SK-N-MC (cell line): ENCODE results near the gene CHN1.

Source experiments
- DNase-seq: peaks from one replicate; pipeline ENCODE4 v3.0.0-alpha.2; 2011; ENCODE audit warnings: low read depth, low spot score
- H3K27ac ChIP-seq: fragments of 200-600 bp; sonication (generic); 2 replicates; pipeline ENCODE4 v1.5.1; 2016; ENCODE audit warnings: mixed run types
- H3K36me3 ChIP-seq: fragments of 200-600 bp; sonication (generic); 2 replicates; pipeline ENCODE4 v1.6.1; 2017; ENCODE audit warnings: antibody characterized with exemption, low read length, mixed read lengths; ENCODE audit not compliant: insufficient read depth
- H3K4me3 ChIP-seq: fragments of 200-600 bp; sonication (generic); 2 replicates; pipeline ENCODE4 v1.5.1; 2016
- H3K9ac ChIP-seq: fragments of 200-600 bp; sonication (generic); 2 replicates; pipeline ENCODE4 v1.8.0; 2017; ENCODE audit warnings: mixed run types, mixed read lengths; ENCODE audit not compliant: insufficient read length
- H3K9me3 ChIP-seq: fragments of 200-600 bp; sonication (generic); 2 replicates; pipeline ENCODE4 v1.6.1; 2017; ENCODE audit warnings: low read depth, mild to moderate bottlenecking, antibody characterized with exemption, low read length, moderate library complexity, mixed read lengths
- EZH2 ChIP-seq: fragments of 200-600 bp; sonication (generic); IDR thresholded peaks from one replicate; pipeline ENCODE4 v1.6.1; 2017; ENCODE audit warnings: antibody characterized with exemption
- FOXP2 ChIP-seq: optimal IDR thresholded peaks from 2 replicates; pipeline ENCODE3; 2011; ENCODE audit warnings: mild to moderate bottlenecking, moderate library complexity; ENCODE audit not compliant: insufficient read depth; ENCODE audit errors: extremely low read length, control extremely low read depth
- POLR2AphosphoS5 ChIP-seq: IDR thresholded peaks from 2 replicates; pipeline ENCODE4 v1.6.1; 2012; ENCODE audit warnings: mild to moderate bottlenecking, low read depth, low read length, borderline replicate concordance

The CHN1 gene

DNA sequence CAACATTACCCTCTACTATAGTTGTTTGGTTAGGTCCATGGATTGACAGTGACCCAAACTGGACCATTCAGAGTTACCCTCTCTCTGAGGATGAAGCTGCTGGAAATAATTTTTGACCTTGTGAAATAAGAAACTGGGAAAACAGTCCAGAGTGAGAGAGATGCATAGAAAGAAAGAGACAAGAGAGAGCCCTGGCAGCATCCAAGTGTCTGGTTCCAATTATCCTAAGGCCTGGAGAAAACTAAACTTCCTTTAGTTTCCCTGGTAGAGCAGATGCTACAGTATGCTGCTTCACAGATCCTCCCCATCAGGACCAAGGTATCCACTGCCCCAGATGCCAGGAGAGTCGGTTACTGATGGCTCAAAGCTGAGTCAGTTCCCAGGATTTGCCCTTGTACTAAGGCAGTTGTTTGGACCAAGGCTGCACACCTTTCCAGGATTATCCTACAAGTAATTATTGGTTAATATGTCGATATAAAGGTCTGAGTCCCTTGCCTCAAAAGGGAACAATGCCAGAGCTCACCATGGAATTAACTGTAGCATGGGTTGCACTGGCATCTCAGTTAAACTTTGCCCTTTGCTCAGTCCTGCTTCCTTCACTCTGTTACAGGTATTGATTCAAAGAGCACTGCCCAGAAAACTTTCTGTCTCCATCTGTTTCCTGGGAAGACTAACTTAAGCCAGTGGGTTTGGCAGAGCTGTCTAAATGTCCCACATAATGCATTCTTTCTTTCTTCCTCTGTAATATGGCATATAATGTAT, 14.6 kb upstream of the CHN1 start:
- H3K4me3 ChIP-seq = no peak overlapping the region
- no peaks in the 10 kb centered on the region for H3K36me3 ChIP-seq
- no peak overlapping the region for H3K27ac ChIP-seq
- H3K9me3 ChIP-seq = no peaks in the 10 kb centered on the region
- DNase-seq = no peak
- TF ChIP-seq FOXP2 (no peak), EZH2 (no peak), POLR2AphosphoS5 (no peak)
- H3K9ac ChIP-seq = no peak overlapping the region

DNA sequence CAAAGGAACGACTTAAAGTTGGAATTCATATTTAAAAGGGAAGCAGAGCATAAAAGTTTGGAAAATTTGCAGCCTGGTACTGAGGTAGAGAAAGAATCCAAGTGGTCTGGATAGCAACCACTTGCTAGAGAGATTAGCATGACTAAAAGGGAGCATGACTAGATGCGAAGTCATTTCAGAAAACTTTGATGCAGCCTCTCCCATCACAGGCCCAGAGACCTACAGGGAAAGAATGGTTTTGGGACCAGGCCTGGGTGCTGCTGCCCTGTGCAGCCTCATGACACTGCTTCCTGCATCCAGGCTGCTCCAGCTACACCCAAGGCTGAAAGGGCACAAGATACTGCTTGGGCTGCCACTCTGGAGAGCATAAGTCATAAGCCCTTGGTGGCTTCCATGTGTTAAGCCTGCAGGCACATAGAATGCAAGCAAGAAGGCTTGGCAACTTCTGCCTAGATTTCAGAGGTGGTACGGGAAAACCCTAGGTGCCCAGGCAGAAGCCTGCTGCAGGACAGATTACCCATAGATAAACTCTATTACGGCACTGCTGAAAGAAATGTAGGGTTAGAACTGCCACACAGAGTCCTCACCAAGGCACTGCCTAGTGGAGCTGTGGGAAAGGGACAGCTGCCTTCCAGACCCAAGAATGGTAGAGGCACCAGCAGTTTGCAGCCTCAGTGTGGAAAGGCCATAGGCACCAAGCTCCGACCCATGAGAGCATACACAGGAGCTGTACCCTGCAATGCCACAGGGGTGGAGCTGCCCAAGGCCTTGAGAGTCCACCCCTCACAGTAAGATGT, 12.6 kb upstream of the CHN1 start:
- no peak overlapping the region for H3K4me3 ChIP-seq
- TF ChIP-seq FOXP2 (no peak), POLR2AphosphoS5 (no peak), EZH2 (no peak)
- DNase-seq = no peak
- no peak overlapping the region for H3K9ac ChIP-seq
- no peaks in the 10 kb centered on the region for H3K9me3 ChIP-seq
- no peak overlapping the region for H3K27ac ChIP-seq
- H3K36me3 ChIP-seq = no peaks in the 10 kb centered on the region

DNA sequence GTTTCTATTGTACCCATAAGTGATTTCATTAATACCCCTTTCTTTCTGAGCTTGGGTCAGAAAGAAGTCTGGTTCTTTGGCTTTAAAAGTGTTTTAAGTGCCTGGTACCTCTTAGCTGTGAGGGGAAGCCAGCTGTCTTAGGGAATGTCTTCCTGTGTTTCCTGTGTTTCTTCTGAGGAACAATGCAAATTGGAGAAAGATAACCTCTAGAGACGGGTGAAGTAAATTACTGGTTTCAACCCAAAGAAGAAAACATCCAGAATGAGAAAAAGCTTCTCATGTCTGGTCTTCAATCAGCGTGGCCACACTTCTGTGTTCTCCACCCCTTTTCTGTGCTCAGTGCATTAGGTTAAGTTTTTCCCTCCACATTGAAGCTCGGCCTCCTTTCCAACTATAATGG, 10.2 kb upstream of the CHN1 start:
- no peak for DNase-seq
- Histone ChIP-seq H3K36me3 (no peaks in the 10 kb centered on the region), H3K27ac (no peak overlapping the region)

DNA sequence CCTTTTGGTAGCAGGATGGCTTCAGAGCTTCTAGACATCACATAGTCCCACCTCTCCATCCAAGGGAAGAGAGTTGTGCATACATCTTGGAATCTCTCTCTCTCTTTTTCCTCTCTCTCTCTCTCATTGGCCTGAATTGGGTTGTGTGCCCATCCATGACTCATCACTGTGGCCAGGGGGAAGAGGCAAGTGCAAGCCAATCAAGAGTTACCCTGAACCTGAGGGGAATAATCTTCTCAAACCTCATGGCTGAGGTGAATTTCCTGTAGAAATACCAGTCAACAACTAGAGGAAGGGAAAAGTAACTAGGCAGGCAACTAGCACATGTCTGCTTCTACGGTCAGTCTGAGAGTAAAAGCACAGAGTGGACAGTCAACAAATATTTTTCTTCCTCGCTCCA, 7.3 kb upstream of the CHN1 start:
- Histone ChIP-seq H3K36me3 (no peaks in the 10 kb centered on the region), H3K4me3 (no peak overlapping the region), H3K9ac (no peak overlapping the region), H3K9me3 (no peaks in the 10 kb centered on the region), H3K27ac (no peak overlapping the region)
- no peak for DNase-seq
- no peak for TF ChIP-seq FOXP2
- no peak for TF ChIP-seq POLR2AphosphoS5
- no peak for TF ChIP-seq EZH2

More for the DNA sequence above, 10.2 kb upstream of the CHN1 start:
- Histone ChIP-seq H3K9me3 (no peaks in the 10 kb centered on the region), H3K4me3 (no peak overlapping the region), H3K9ac (no peak overlapping the region)
- no peak for TF ChIP-seq POLR2AphosphoS5

GRCh38 chr2:175011505-175011904, 6.3 kb upstream of the CHN1 start:
- no peak overlapping the region for H3K27ac ChIP-seq
- no peaks in the 10 kb centered on the region for H3K36me3 ChIP-seq
- no peak overlapping the region for H3K9ac ChIP-seq
- DNase-seq = no peak
- H3K4me3 ChIP-seq = no peak overlapping the region
- TF ChIP-seq POLR2AphosphoS5 (no peak), FOXP2 (no peak), EZH2 (no peak)
- no peaks in the 10 kb centered on the region for H3K9me3 ChIP-seq

- no peak for DNase-seq
- no peak for TF ChIP-seq FOXP2
- no peak for TF ChIP-seq POLR2AphosphoS5
- TF ChIP-seq EZH2 = no peak
- Histone ChIP-seq H3K9me3 (no peaks in the 10 kb centered on the region), H3K27ac (peak overlapping the region; percentile 42; the same call in 1 of the 2 replicates), H3K36me3 (no peaks in the 10 kb centered on the region), H3K4me3 (peak overlapping the region; percentile 31; the same call in 1 of the 2 replicates), H3K9ac (peak overlapping the region; percentile 9)
Observed at GRCh38 chr2:175010848-175011254, 5.7 kb upstream of the CHN1 start.

GRCh38 chr2:175009917-175010621, 4.9 kb upstream of the CHN1 start:
- Histone ChIP-seq H3K9me3 (no peaks in the 10 kb centered on the region), H3K36me3 (no peaks in the 10 kb centered on the region), H3K4me3 (peak overlapping the region; percentile 3; the same call in 1 of the 2 replicates), H3K9ac (no peak overlapping the region), H3K27ac (no peak overlapping the region)
- TF ChIP-seq FOXP2 (no peak), EZH2 (no peak), POLR2AphosphoS5 (no peak)
- no peak for DNase-seq
